T-helper 17 cell (primary cell): ENCODE measurements around the gene NECTIN2. TPM values are rescaled to one million over a fixed set of nuclear protein-coding genes. Genes with fewer than 3 reads are reported as not detected.
A peak's percentile ranks its signal among the peaks of the same experiment; 100 is the strongest.
"Not testable (repeated sequence)": the region's sequence is repeated elsewhere in the genome, so short reads cannot be mapped to it uniquely, and the experiment has no call there.

Experiments
- ATAC-seq: fragments of 150-1000 bp; cut with Tn5 transposase; 2 replicates; pipeline ENCODE4 v1.10.0; 2021; ENCODE audit warnings: mild to moderate bottlenecking, moderate library complexity
- DNase-seq, 3 donors: peaks; one replicate each; pipeline versions ENCODE4 v3.0.0 to v3.0.0-alpha.2; 2020 to 2021
- H3K9me3 ChIP-seq: one replicate; pipeline ENCODE4 v1.7.0; 2013; ENCODE audit warnings: low read length, mild to moderate bottlenecking; ENCODE audit not compliant: control insufficient read depth, poor library complexity, severe bottlenecking
- H3K27ac Mint-ChIP-seq: one replicate; pipeline ENCODE4 v1.8.0; 2022; ENCODE audit warnings: mild to moderate bottlenecking, moderate library complexity, mixed read lengths
- H3K27me3 Mint-ChIP-seq: one replicate; pipeline ENCODE4 v1.8.0; 2022; ENCODE audit warnings: mixed read lengths
- H3K36me3 Mint-ChIP-seq: one replicate; pipeline ENCODE4 v1.8.0; 2022; ENCODE audit warnings: low read depth, mixed read lengths
- H3K4me1 Mint-ChIP-seq: one replicate; pipeline ENCODE4 v1.8.0; 2022; ENCODE audit warnings: mild to moderate bottlenecking, mixed read lengths
- H3K4me3 Mint-ChIP-seq: one replicate; pipeline ENCODE4 v1.8.0; 2022; ENCODE audit warnings: mild to moderate bottlenecking, moderate library complexity, mixed read lengths
- total RNA-seq, 4 donors: library from RNA in 2 of 4; stranded (reverse) in 2 of 4; gene quantifications; one replicate each; pipeline ENCODE4 v1.2.3 and lab custom pipeline; 2022 to 2026

The NECTIN2 gene
- total RNA-seq, 2 donors from 2014 or later = 2.5 to 5.2 TPM

DNA sequence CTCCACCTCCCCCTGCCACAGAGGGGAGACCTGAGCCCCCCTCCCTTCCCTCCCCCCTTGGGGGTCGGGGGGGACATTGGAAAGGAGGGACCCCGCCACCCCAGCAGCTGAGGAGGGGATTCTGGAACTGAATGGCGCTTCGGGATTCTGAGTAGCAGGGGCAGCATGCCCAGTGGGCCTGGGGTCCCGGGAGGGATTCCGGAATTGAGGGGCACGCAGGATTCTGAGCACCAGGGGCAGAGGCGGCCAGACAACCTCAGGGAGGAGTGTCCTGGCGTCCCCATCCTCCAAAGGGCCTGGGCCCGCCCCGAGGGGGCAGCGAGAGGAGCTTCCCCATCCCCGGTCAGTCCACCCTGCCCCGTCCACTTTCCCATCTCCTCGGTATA, 57.1 kb downstream of the NECTIN2 start:
- peaks cover 14% of the 10 kb centered on the region for H3K27me3 Mint-ChIP-seq
- H3K4me1 Mint-ChIP-seq = peaks cover 8% of the 10 kb centered on the region
- peak; percentile 6 for ATAC-seq
- H3K27ac Mint-ChIP-seq = no peak overlapping the region
- no peak overlapping the region for H3K4me3 Mint-ChIP-seq
- peaks cover 5% of the 10 kb centered on the region for H3K36me3 Mint-ChIP-seq
- no peaks in the 10 kb centered on the region for H3K9me3 ChIP-seq
- no peak for DNase-seq

DNA sequence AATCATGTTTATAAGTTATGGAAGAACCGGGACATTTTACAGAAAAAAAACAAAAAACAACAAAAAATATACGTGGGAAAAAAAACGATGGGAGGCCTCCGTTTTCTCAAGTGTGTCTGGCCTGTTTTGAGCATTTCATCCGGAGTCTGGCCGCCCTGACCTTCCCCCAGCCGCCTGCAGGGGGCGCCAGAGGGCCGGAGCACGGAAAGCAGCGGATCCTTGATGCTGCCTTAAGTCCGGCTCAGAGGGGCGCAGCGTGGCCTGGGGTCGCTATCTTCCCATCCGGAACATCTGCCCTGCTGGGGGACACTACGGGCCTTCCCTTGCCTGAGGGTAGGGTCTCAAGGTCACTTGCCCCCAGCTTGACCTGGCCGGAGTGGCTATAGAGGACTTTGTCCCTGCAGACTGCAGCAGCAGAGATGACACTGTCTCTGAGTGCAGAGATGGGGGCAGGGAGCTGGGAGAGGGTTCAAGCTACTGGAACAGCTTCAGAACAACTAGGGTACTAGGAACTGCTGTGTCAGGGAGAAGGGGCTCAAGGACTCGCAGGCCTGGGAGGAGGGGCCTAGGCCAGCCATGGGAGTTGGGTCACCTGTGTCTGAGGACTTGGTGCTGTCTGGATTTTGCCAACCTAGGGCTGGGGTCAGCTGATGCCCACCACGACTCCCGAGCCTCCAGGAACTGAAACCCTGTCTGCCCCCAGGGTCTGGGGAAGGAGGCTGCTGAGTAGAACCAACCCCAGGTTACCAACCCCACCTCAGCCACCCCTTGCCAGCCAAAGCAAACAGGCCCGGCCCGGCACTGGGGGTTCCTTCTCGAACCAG, 57.7 kb downstream of the NECTIN2 start:
- peaks cover 5% of the 10 kb centered on the region for H3K36me3 Mint-ChIP-seq
- H3K27me3 Mint-ChIP-seq = peaks cover 14% of the 10 kb centered on the region
- no peak overlapping the region for H3K4me3 Mint-ChIP-seq
- H3K4me1 Mint-ChIP-seq = peaks cover 8% of the 10 kb centered on the region
- peak; percentile 60 to 83 (median 67) for DNase-seq
- ATAC-seq = peak; percentile 77
- no peak overlapping the region for H3K27ac Mint-ChIP-seq
- no peaks in the 10 kb centered on the region for H3K9me3 ChIP-seq

DNA sequence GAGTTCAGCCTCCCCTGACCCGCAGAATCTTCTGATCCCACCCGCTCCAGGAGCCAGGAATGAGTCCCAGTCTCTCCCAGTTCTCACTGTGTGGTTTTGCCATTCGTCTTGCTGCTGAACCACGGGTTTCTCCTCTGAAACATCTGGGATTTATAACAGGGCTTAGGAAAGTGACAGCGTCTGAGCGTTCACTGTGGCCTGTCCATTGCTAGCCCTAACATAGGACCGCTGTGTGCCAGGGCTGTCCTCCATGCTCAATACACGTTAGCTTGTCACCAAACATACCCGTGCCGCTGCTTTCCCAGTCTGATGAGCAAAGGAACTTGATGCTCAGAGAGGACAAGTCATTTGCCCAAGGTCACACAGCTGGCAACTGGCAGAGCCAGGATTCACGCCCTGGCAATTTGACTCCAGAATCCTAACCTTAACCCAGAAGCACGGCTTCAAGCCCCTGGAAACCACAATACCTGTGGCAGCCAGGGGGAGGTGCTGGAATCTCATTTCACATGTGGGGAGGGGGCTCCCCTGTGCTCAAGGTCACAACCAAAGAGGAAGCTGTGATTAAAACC, 58.4 kb downstream of the NECTIN2 start:
- H3K36me3 Mint-ChIP-seq = peaks cover 5% of the 10 kb centered on the region
- H3K27ac Mint-ChIP-seq = no peak overlapping the region
- peaks cover 14% of the 10 kb centered on the region for H3K27me3 Mint-ChIP-seq

DNA sequence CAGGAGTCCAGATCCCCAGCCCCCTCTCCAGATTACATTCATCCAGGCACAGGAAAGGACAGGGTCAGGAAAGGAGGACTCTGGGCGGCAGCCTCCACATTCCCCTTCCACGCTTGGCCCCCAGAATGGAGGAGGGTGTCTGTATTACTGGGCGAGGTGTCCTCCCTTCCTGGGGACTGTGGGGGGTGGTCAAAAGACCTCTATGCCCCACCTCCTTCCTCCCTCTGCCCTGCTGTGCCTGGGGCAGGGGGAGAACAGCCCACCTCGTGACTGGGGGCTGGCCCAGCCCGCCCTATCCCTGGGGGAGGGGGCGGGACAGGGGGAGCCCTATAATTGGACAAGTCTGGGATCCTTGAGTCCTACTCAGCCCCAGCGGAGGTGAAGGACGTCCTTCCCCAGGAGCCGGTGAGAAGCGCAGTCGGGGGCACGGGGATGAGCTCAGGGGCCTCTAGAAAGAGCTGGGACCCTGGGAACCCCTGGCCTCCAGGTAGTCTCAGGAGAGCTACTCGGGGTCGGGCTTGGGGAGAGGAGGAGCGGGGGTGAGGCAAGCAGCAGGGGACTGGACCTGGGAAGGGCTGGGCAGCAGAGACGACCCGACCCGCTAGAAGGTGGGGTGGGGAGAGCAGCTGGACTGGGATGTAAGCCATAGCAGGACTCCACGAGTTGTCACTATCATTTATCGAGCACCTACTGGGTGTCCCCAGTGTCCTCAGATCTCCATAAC, 59.5 kb downstream of the NECTIN2 start, which contains the start of gene APOE:
TSS of gene APOE (plus strand) at position 360 of the 724 bp plus-strand sequence. CDS start 829 bp downstream, outside the sequence.
- Mint-ChIP-seq H3K36me3 (peaks cover 3% of the 10 kb centered on the region), H3K27me3 (peaks cover 14% of the 10 kb centered on the region), H3K4me1 (peaks cover 8% of the 10 kb centered on the region), H3K4me3 (peak within 1 kb of the TSS; percentile 57), H3K27ac (no peak within 1 kb of the TSS)
- ATAC-seq (no peak), DNase-seq (no peak)
- H3K9me3 ChIP-seq = no peaks in the 10 kb centered on the region

More for the DNA sequence above, 58.4 kb downstream of the NECTIN2 start:
- Mint-ChIP-seq H3K4me3 (no peak overlapping the region), H3K4me1 (peaks cover 8% of the 10 kb centered on the region)
- ATAC-seq (no peak), DNase-seq (no peak)
- no peaks in the 10 kb centered on the region for H3K9me3 ChIP-seq

DNA sequence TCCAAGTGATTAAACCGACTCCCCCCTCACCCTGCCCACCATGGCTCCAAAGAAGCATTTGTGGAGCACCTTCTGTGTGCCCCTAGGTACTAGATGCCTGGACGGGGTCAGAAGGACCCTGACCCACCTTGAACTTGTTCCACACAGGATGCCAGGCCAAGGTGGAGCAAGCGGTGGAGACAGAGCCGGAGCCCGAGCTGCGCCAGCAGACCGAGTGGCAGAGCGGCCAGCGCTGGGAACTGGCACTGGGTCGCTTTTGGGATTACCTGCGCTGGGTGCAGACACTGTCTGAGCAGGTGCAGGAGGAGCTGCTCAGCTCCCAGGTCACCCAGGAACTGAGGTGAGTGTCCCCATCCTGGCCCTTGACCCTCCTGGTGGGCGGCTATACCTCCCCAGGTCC, 61.5 kb downstream of the NECTIN2 start:
- Mint-ChIP-seq H3K27ac (no peak overlapping the region), H3K4me1 (peaks cover 8% of the 10 kb centered on the region), H3K36me3 (peaks cover 1% of the 10 kb centered on the region), H3K27me3 (peaks cover 26% of the 10 kb centered on the region), H3K4me3 (no peak overlapping the region)
- no peaks in the 10 kb centered on the region for H3K9me3 ChIP-seq
- ATAC-seq = no peak
- DNase-seq = no peak

DNA sequence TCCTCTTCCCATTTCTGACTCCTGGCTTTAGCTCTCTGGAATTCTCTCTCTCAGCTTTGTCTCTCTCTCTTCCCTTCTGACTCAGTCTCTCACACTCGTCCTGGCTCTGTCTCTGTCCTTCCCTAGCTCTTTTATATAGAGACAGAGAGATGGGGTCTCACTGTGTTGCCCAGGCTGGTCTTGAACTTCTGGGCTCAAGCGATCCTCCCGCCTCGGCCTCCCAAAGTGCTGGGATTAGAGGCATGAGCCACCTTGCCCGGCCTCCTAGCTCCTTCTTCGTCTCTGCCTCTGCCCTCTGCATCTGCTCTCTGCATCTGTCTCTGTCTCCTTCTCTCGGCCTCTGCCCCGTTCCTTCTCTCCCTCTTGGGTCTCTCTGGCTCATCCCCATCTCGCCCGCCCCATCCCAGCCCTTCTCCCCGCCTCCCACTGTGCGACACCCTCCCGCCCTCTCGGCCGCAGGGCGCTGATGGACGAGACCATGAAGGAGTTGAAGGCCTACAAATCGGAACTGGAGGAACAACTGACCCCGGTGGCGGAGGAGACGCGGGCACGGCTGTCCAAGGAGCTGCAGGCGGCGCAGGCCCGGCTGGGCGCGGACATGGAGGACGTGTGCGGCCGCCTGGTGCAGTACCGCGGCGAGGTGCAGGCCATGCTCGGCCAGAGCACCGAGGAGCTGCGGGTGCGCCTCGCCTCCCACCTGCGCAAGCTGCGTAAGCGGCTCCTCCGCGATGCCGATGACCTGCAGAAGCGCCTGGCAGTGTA, 62.2 kb downstream of the NECTIN2 start:
- Mint-ChIP-seq H3K36me3 (no peaks in the 10 kb centered on the region), H3K4me1 (peaks cover 8% of the 10 kb centered on the region), H3K27ac (no peak overlapping the region), H3K27me3 (peaks cover 33% of the 10 kb centered on the region), H3K4me3 (no peak overlapping the region)
- DNase-seq (no peak), ATAC-seq (no peak)
- no peaks in the 10 kb centered on the region for H3K9me3 ChIP-seq

DNA sequence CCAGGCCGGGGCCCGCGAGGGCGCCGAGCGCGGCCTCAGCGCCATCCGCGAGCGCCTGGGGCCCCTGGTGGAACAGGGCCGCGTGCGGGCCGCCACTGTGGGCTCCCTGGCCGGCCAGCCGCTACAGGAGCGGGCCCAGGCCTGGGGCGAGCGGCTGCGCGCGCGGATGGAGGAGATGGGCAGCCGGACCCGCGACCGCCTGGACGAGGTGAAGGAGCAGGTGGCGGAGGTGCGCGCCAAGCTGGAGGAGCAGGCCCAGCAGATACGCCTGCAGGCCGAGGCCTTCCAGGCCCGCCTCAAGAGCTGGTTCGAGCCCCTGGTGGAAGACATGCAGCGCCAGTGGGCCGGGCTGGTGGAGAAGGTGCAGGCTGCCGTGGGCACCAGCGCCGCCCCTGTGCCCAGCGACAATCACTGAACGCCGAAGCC, 62.8 kb downstream of the NECTIN2 start:
- no peaks in the 10 kb centered on the region for H3K9me3 ChIP-seq
- H3K36me3 Mint-ChIP-seq = no peaks in the 10 kb centered on the region
- H3K4me3 Mint-ChIP-seq = no peak overlapping the region
- peaks cover 38% of the 10 kb centered on the region for H3K27me3 Mint-ChIP-seq
- ATAC-seq (no peak), DNase-seq (no peak)
- no peak overlapping the region for H3K27ac Mint-ChIP-seq
- H3K4me1 Mint-ChIP-seq = peaks cover 8% of the 10 kb centered on the region

DNA sequence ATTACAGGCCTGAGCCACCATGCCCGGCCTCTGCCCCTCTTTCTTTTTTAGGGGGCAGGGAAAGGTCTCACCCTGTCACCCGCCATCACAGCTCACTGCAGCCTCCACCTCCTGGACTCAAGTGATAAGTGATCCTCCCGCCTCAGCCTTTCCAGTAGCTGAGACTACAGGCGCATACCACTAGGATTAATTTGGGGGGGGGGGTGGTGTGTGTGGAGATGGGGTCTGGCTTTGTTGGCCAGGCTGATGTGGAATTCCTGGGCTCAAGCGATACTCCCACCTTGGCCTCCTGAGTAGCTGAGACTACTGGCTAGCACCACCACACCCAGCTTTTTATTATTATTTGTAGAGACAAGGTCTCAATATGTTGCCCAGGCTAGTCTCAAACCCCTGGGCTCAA, 63.7 kb downstream of the NECTIN2 start:
- Mint-ChIP-seq H3K4me3 (no peak overlapping the region), H3K36me3 (no peaks in the 10 kb centered on the region), H3K27me3 (peaks cover 48% of the 10 kb centered on the region), H3K27ac (no peak overlapping the region), H3K4me1 (peaks cover 14% of the 10 kb centered on the region)
- H3K9me3 ChIP-seq = no peaks in the 10 kb centered on the region
- DNase-seq (no peak), ATAC-seq (no peak)

DNA sequence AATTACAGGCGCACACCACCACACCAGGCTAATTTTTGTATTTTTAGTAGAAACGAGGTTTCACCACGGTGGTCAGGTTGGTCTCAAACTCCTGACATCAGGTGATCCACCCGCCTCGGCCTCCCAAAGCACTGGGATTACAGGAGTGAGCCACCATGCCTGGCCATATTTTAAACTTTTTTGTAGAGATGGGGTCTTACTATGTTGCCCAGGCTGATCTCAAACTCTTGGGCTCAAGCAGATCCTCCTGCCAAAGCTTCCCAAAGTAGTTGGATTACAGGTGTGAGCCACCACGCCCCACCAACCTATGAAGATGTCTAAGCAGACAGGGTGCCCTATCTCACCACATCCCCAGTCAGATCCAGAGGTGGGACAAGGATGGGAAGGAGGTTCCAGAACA, 65.8 kb downstream of the NECTIN2 start:
- H3K4me3 Mint-ChIP-seq, H3K27ac Mint-ChIP-seq, ATAC-seq, H3K9me3 ChIP-seq, DNase-seq, H3K36me3 Mint-ChIP-seq: not testable (repeated sequence)
- Mint-ChIP-seq H3K27me3 (peaks cover 39% of the 10 kb centered on the region), H3K4me1 (peaks cover 11% of the 10 kb centered on the region)

DNA sequence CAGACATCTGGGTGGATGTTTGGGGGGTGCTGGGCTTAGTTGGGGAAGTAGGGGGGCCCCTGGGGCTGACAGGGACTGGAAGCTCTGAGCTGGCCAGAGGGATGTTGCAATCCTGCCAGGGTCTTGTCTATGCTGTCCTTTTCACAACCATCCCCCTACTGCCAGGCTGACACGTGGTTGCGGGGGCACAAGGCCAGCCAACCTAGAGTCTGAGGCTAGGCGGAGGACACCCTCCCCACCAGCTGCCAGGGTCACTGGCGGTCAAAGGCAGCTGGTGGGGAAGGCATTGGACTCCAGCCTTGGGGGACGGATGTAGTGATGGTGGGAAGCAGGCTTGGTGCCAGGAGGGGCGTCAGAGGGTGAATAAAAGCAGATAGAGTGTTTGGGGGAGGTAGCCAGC, 66.8 kb downstream of the NECTIN2 start:
- Mint-ChIP-seq H3K4me1 (peaks cover 11% of the 10 kb centered on the region), H3K4me3 (no peak overlapping the region), H3K27me3 (peaks cover 37% of the 10 kb centered on the region), H3K27ac (no peak overlapping the region), H3K36me3 (no peaks in the 10 kb centered on the region)
- no peaks in the 10 kb centered on the region for H3K9me3 ChIP-seq
- no peak for ATAC-seq
- DNase-seq = no peak

DNA sequence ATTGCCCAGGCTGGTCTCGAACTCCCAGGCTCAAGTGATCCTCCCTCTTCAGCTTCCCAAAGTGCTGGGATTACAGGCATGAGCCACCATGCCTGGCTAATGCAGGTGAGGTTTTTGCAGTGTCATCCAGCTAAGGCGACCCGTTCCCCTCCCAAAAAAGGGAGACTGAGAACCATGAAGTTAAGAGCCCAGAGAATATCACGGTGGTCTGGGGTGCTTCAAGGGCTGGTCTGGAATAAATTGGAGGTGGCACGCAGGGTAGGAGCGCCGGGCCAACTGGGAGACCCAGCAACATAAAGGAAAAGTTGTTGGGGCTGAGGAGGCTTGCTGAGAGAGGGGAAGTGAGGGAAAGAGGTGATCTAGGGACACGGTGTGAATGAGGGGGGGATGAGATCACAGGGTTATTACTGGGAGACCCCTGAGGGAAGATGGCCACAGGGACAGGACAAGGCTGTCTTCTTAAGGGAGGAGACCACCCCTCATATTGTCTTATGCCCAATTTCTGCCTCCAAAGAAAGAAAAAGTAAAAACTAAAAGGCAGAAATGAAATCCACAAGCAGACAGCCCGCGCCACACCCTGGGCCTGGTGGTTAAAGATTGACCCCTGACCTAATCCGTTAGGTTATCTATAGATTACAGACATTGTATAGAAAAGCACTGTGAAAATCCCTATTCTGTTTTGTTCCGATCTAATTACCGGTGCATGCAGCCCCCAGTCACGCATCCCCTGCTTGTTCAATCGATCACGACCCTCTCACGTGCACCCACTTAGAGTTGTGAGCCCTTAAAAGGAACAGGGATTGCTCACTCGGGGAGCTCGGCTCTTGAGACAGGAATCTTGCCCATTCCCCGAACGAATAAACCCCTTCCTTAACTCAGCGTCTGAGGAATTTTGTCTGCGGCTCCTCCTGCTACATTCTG, 67.7 kb downstream of the NECTIN2 start:
- peaks cover 37% of the 10 kb centered on the region for H3K27me3 Mint-ChIP-seq
- peaks cover 11% of the 10 kb centered on the region for H3K4me1 Mint-ChIP-seq
- ATAC-seq, DNase-seq, H3K27ac Mint-ChIP-seq, H3K36me3 Mint-ChIP-seq, H3K9me3 ChIP-seq: not testable (repeated sequence)
- peak overlapping the region; percentile 94 for H3K4me3 Mint-ChIP-seq
